GM11168 (cell line): ENCODE measurements around the gene SUPT3H.

Source experiments
- in situ Hi-C: fragments of 300-500 bp; cut with MboI; formaldehyde crosslinking; loops from one replicate; pipeline ENCODE4 v1.12.0; 2022; ENCODE audit warnings: low sequenced_read_pairs; ENCODE audit not compliant: unreplicated experiment

The SUPT3H gene

DNA sequence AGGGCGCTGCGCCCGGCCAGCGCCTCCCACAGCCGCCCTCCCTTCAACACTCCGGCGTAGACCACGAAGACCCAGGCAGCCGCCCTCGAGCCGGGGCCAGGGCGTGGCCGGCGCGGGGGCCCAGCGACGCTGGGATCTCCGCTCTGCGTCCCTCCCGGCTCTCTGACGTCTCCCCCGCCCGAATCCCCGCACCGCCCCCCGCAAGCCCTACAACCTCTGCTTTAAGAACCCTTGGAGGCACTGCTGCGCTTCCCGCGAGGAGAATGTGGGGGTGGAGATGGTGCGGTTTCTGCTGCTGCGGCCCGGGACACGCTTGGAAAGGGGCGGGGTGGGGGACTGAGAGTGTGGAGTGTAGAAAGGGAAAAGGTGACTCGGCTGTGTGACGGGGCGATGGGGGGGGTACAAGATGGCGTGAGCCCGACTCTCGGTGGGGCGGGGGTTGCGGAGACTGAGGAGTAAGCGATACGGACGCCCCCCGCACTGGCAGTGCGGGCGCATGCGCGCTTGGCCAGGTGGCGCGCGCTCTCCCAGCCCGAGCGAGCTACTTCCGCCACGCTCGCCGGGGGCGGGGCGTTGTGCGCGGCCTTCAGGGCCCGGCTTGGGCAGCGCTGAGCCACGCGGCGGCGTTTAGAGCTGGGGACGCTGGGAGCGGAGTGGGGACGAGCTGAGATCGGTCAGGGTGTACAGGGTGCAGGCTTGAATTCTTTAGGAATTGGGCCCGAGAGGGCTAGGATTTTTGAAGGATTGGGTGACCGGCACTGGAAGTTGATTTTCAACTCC lies at the start of gene SUPT3H:
TSS of gene SUPT3H (minus strand) at position 381 of the 780 bp plus-strand sequence.
- in situ Hi-C loops, result no loop called here

DNA sequence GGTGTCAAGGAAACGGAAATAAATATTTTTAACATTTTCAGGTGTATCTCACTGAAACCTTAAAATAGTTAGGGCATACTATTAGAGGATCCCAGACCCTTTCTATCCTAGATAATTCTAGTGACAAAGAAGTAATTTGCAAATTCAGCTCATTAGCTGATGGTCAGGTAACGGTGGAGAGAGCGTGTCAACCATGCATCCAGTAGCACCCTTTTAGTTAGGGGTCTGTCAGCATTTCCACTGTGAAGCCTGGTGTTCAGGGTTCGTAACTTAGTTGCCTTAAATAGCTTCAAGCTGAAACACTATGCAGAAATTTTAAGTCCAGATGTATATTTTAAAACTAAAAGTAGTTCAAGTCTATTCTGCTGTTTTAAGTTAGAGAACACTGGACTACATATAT lies 48.5 kb upstream of the SUPT3H start:
- in situ Hi-C loops, result loop anchor here (25.0 kb wide), 2 partner anchors 286 to 486 kb away; no protein-coding TSS in a partner anchor

DNA sequence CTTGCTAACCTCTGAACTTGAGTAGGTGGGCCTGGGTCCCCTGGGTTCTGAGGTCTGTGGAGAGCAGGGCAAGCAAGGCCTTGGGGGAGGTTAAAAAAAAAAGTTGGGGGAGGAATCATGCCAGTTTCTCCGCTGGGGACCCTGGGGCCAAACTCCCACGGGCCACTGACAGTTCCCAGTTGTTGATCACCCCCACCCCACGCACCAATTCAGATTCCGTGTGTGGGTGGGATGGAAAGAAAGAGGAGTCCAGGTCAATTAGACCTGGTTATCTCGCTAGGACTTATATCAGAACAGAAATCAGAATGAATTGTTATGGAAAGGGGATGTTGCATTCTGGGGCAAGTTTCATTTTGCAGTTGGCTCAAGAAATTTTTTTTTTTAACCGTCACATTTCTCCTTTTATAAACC lies 46.7 kb upstream of the SUPT3H start:
- in situ Hi-C loops, result no loop called here

DNA sequence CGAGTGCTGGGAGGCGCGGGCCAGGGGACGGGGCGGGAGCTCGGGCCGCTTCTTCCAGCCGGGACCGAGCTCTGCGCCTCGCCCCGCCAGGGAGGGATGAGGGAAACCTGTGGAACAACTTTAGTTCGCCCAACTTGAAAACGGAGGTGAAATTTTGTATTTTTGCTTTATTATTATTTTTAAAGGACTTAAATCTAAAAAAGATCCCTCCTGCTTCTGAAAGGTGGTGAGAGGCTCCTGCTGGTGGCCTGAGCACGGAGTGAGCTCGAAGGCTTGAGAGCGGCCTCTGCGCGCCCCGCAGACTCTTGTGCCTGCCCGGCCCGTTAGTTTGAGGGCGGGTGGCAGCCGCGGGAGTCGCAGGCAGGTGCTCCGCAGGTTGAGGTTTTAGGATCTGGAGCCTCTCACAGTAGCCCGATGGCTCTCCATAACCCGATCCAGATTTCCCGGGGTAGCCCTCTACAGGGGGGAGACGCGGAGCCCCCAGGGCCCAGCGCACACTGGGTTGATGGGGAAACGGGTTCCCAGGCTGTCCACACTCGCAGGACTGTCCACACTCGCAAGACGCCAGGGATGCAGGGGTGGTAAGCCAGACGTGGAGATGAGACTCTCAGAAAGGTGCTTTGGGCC lies 46.2 kb upstream of the SUPT3H start:
- in situ Hi-C loops, result no loop called here

DNA sequence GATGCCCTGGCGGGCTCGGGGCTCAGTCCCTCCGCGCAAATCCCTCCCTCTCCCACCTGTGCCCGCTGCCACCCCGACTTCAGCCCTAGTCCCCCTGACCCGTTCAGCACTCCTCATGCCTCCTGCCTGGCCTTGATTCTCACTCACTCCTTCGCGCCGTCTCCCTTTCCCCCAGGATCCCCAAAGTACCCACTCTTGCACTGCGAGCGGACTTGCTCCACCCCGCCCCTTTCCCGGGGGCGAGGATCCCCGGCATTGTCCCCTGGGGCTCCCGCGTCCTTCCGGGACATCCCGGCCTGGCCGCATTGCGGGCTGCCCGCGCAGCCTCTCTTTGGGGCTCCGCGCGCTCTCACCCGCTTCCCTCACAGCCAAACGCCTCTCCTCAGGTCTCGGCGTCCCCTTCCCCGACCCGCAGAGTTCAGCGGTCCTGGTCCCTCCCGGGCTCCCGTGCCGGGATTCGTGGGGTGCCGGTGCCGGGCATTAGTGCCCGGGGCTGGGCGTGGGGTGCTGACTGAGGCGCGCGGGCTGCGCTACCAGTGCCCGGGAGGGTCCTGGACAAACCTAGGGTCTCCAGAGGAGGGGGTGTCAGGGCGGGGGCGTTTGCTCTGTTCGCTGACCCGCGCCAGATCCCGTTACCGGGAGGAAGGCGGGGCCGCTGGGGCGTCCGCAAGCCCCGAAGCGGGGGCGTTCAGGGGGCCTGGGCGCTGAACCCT lies 45.5 kb upstream of the SUPT3H start:
- in situ Hi-C loops, result no loop called here

DNA sequence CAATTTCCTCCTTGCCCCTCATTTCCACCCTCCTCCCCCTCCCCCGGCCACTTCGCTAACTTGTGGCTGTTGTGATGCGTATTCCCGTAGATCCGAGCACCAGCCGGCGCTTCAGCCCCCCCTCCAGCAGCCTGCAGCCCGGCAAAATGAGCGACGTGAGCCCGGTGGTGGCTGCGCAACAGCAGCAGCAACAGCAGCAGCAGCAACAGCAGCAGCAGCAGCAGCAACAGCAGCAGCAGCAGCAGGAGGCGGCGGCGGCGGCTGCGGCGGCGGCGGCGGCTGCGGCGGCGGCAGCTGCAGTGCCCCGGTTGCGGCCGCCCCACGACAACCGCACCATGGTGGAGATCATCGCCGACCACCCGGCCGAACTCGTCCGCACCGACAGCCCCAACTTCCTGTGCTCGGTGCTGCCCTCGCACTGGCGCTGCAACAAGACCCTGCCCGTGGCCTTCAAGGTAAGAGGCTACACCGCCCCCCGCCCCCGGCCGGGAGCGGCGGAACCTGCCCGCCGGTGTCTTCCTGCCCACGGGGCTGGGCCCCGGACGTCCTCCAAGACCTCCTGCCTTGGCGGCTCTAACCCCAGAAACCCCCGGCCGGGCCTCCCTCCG lies 44.9 kb upstream of the SUPT3H start:
- in situ Hi-C loops, result no loop called here

DNA sequence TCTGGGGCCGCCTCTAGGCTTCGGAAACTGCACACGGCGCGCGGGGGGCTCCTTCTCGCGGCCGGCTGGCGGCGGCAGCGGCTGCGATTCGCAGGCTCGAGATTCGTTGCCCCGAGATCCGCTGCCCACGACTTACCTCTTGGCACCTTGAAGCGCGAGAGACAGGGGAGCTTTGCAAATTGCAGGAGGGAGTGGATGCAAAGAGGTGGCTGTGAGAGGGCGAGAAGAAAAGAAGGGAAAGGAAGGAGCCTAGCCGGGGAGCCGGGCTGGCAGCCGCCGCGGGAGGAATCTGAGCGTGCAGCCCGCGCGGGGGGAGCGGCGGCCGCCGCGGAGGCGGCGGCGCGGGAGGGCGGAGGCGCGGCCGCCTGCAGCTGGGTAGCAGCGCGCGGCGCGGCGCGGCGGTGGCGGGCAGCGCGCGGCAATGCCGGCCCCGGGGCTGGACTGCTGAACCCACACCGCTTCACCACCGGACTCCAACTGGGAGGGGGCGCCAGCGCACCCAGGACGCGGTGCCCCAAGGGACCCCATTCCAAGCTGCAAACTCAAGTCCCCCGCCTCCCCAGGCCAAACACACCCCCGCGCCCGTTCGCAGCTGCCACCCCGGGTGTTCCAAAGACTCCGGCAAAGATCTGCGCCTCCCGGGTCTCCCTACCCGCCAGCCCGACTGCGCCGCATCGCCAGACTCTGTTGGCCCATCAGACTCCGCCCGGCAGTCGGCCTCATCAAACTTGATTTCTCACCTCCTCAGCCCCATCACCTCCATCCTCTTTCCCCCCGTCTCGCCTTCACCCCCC lies 44.2 kb upstream of the SUPT3H start:
- in situ Hi-C loops, result no loop called here

DNA sequence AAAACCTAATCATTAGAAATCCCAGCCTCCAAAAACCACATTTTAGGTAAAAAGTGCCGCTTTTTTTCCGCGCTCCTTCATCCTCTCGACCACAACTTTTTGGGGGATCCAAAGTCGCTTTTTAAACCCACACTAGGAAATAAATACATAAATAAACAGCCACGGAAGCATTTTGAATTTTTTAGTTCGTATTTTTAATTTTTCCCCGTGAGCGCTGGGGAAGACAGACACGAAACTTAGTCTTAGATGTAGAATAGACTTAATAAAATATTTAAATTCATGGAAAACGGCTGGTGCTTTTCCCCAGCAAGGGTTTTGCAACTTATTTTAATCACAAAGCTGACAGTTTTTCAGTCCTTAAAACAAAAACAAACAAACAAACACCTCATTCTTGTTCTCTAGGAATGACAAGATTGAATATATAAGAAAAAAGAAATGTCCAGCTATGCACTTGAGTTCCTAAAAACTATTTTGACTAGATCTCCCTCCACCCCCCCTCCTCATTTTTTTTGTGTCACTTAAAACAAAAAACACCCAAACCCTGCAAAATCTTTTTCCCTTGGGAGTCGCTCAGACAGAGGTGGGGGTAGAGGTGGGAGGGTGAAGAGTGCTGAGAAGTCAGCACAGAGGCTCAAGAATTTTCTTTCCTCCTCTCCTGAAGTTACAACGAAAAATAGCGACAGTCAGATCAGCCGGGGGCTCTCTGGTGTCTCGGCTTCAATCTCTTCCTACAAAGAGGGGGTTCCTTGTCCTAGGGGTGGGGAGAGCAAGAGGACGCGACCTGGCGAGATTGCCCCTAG lies 43.4 kb upstream of the SUPT3H start:
- in situ Hi-C loops, result no loop called here

DNA sequence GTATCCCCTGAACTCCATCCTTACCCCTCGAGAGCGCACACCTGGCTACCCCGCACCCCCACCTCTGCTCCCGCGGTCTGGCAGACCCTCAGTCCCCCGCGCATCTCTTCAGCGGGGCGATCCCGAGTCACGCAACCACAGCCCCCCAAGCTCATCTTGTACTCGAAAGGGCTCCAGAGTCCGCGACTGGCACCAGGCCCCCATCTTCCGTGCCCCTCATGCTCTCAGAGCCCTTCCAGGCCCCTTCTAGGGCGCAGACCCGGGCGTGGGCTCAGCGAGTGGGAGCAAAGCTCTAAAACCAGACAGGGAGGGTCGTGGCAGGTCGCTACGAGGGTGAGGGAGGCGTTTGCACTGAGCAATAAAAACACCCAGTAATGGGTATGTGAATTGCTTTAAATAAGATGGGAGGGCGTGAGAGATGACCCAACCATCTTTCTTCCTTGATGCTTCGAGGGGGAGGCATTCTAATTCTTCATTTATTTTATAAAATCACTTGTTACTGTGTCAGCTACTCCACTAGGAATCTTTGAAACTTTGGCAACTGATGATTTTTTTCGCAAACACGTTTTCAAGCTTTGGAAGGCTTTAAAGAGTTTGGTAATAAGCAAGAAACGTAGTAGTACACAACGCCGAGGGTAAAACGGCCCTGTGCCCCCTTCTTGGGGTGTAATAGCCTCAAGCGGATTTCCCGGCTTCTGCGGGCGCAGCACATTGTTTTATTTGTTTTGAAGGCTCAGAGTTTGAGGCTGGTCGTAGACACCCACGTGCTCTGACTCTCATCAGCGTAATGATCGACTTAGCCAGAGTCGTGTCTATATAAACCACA lies 42.6 kb upstream of the SUPT3H start:
- in situ Hi-C loops, result no loop called here

DNA sequence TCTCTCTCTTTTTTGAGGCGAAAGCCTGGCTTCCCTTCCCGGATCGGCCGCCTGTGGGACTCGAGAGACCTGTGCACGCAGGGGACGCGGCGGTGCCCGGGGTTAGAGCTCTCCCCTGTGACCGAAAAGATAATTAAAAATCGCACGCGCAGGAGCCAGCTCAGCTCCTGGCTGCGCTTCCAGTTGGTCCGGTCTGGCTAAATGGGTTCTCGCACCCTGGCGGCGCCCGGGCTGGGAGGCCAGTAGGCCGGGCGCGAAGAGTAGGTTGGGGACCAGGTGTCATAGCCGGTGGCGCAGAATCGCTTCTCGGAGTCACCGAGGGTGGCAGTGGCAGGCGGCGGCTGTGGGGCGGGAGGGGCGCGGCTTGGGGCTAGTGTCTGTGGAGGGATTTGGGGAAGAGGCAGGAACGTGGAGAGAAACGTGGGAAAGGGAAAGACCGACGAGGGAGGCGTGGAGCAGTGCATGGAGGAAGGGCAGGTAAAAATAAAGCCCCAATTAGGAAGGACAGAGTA lies 41.9 kb upstream of the SUPT3H start:
- in situ Hi-C loops, result no loop called here

DNA sequence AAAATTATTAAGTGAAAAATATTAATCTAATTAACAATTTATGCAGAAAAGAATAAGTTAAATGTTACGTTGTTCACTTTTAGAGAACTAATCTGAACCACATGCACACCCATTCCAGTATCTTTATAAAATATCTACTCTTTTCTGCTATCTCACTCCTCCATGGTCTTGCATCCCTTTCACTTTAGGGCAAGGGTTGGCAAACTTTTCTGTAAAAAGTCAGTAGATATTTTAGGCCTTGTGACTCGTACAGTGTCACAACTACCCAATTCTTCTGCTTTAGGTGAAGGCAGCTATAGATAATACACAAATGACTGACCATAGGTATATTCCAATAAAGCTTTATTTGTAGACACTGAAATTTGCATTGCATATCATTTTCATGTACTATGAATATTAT lies 39.7 kb upstream of the SUPT3H start:
- in situ Hi-C loops, result no loop called here

DNA sequence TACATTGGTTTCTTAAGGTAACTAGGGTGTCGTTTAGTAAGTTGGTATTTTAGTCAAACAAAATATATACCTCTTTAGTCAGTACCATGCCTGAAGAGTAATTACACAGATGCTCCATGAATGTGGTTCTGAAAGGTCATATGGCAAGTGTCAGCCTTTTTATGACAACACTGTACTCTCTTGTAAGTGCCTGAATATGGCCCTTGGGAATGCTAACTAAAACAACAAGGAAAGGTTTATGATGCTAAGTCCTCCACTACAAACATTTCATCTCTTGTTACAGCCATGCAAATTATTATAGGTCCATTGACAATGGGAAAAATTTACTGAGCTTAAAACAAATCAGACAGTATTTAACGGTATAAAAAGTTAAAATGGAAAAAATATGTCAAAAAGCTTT lies 39.0 kb upstream of the SUPT3H start:
- in situ Hi-C loops, result no loop called here

DNA sequence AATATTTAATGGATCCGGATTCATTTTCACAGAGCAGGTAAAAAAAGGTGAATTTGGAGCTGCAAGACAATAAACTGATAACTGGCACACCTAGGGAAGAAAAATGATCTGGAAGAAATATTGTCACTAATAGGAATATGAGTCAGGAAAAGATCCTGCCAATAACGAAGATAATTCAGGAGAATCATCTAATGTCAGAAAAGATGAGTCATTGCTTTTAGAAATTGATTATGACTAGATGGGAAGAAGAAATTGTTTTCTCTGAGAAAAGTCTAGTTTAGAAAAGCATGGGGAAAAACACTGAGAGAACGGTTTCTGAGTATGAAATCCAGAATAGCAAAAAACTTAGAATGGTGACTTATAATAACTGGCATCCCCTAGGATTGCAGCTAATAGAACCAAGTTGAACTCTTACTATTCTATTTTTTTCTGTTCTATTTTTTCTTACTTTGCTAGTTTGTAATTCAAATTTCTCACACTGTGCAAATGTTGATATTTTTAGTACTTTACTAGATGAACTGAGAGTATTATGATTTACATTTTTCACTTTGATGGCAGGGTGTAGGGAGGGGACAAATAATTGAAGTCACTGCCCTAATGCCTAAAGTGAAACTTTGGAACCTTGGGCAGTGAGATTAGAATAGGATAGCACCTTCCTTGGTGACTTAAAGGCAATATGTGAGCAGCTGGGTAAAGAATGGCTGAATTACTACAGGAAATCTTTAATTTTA lies 38.2 kb upstream of the SUPT3H start:
- in situ Hi-C loops, result no loop called here

DNA sequence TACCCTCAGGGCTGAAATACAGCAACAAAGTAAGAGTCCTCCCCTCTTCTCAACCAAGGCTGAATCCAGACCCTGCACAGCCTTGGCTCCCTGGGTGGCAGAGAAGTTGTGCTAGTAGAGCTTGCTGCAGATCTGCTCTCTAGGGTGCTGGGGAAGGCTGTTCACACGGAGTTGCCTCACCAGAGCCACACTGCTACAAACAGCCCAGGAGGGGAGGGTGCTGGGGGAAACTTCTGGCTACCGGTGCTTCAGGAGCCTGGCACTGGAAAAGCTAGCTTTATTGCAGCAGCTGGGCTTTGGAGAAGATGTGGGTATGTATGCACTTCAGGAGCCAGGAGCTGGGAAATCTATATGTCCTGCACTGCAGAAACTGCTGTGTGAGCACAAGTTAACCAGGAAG lies 37.6 kb upstream of the SUPT3H start:
- in situ Hi-C loops, result no loop called here

DNA sequence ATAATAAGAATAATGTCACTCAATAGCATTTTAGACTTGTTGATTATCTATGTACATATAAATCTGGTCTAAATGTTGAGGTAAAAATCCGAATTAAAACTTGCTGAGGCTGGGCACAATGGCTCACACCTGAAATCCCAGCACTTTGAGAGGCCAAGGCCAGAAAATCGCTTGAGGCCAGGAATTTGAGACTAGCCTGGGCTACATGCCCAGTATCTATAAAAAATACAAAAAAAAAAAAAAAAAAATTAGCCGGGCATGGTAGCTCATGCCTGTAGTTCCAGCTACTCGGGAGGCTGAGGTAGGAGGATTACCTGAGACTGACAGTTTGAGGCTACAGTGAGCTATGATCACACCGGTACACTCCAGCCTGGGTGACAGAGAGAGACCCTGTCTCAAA lies 34.2 kb upstream of the SUPT3H start:
- in situ Hi-C loops, result no loop called here

DNA sequence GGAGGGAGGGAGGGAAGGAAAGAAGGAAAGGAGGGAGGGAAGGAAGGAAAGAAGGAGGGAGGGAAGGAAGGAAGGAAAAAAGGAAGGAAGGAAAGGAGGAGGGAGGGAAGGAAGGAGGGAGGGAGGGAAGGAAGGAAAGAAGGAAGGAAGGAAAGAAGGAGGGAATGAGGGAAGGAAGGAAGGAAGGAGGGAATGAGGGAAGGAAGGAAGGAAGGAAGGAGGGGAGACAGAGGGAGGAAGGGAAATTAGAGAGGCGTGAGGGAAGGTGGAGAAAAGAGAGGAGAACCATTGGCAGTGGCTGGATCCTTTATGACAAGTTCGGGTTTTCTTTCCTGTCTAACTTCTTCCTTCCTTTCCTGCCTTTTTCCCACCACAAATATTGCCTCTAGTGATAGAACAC lies 22.3 kb upstream of the SUPT3H start:
- in situ Hi-C loops, result no loop called here

DNA sequence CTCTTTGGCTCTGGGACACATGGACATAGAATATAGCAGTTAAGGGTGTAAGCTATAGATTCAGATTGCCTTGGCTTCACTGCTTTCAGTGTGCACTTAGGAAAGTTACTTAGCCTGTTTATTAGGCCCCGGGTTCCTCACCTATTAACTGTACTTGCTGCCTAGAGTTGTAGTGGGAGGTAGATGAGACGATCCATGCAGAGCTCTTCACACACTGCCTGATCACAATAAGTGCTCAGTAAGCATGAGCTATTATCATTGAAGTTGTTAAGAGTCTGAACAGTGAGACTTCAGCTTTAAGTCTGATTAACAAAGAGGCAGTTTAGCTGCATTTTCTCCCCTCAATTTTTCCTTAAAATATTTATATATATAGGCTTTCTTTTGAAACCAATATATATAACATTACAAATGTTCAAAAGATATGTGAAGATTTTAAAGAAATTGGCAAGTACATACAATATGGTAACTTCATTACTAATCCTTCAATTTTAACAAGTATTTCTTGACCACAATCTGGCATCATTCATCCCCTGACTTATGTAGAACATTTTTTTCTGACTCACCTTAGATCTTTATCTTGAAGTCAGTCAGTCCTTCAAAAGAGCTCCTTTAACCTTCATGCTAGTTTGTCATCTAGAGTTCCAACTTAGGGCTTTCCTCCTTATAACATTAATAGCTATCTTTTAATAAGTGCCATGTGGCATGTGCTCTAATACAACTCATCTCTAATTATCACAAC lies 20.5 kb upstream of the SUPT3H start:
- in situ Hi-C loops, result no loop called here
